HepG2 (cell line): ENCODE measurements around the gene ZNF511. TPM values are rescaled to one million over a fixed set of nuclear protein-coding genes. Genes with fewer than 3 reads are reported as not detected.
A peak's percentile ranks its signal among the peaks of the same experiment; 100 is the strongest.

Experiments used
- AKAP8 ChIP-seq: sonication (generic); formaldehyde crosslinking; IDR thresholded peaks from 2 replicates; pipeline ENCODE4 v1.5.1; 2020; ENCODE audit warnings: mild to moderate bottlenecking, missing genetic modification reagents
- CHD2 ChIP-seq: IDR thresholded peaks from 2 replicates; pipeline ENCODE4 v1.6.1; 2011; ENCODE audit warnings: low read depth, low read length, improper control_type of control experiment
- FOXC1 ChIP-seq: sonication (generic); formaldehyde crosslinking; IDR thresholded peaks from 2 replicates; pipeline ENCODE4 v1.8.0; 2022; ENCODE audit warnings: mild to moderate bottlenecking, missing genetic modification reagents, borderline replicate concordance
- KDM2A ChIP-seq: sonication (generic); formaldehyde crosslinking; IDR thresholded peaks from 2 replicates; pipeline ENCODE4 v1.4.0; 2020; ENCODE audit warnings: low read depth, missing genetic modification reagents, borderline replicate concordance
- KDM4B ChIP-seq: sonication (generic); formaldehyde crosslinking; IDR thresholded peaks from 2 replicates; pipeline ENCODE4 v1.4.0; 2020; ENCODE audit warnings: missing genetic modification reagents
- MAFF ChIP-seq: IDR thresholded peaks from 2 replicates; pipeline ENCODE4 v1.6.1; 2011; ENCODE audit warnings: low read depth, low read length, improper control_type of control experiment
- MAX ChIP-seq: IDR thresholded peaks from 2 replicates; pipeline ENCODE4 v1.6.1; 2012; ENCODE audit warnings: inconsistent platforms
- NFRKB ChIP-seq: fragments of 450-650 bp; IDR thresholded peaks from 2 replicates; pipeline ENCODE4 v1.6.1; 2017
- POLR2A ChIP-seq, 2 experiments: IDR thresholded peaks; 2 replicates each; pipeline ENCODE4 v1.6.1; 2011; ENCODE audit warnings: low read depth in 2 of 2, low read length in 2 of 2, mild to moderate bottlenecking in 1 of 2, moderate library complexity in 1 of 2; ENCODE audit not compliant: insufficient read depth in 1 of 2
- RBM22 ChIP-seq: fragments of 200-400 bp; formaldehyde crosslinking; optimal IDR thresholded peaks from 2 replicates; pipeline ENCODE3; 2017; ENCODE audit warnings: mild to moderate bottlenecking, low read length, moderate library complexity
- REPIN1 ChIP-seq: sonication (generic); formaldehyde crosslinking; IDR thresholded peaks from 2 replicates; pipeline ENCODE4 v1.8.0; 2022; ENCODE audit warnings: missing genetic modification reagents, low read depth, mild to moderate bottlenecking, borderline replicate concordance
- SMC3 ChIP-seq: IDR thresholded peaks from 2 replicates; pipeline ENCODE4 v1.6.1; 2011; ENCODE audit warnings: low read length, improper control_type of control experiment
- SRSF4 ChIP-seq: fragments of 200-400 bp; formaldehyde crosslinking; IDR thresholded peaks from one replicate; pipeline ENCODE4 v1.6.1; 2018; ENCODE audit warnings: mild to moderate bottlenecking, low read depth, low read length, moderate library complexity; ENCODE audit not compliant: poor library complexity, severe bottlenecking
- TARDBP ChIP-seq: sonication (generic); formaldehyde crosslinking; IDR thresholded peaks from 2 replicates; pipeline ENCODE4 v1.8.0; 2022; ENCODE audit warnings: mild to moderate bottlenecking, missing genetic modification reagents
- THAP9 ChIP-seq: sonication (generic); formaldehyde crosslinking; IDR thresholded peaks from 2 replicates; pipeline ENCODE4; 2020; ENCODE audit warnings: missing genetic modification reagents, mild to moderate bottlenecking, borderline replicate concordance
- ZBTB26 ChIP-seq: IDR thresholded peaks from 2 replicates; pipeline ENCODE4 v1.6.1; 2016; ENCODE audit warnings: missing compliant biosample characterization, missing genetic modification reagents, borderline replicate concordance
- ZBTB33 ChIP-seq: sonication (generic); formaldehyde crosslinking; IDR thresholded peaks from 2 replicates; pipeline ENCODE4 v1.4.0; 2020; ENCODE audit warnings: missing genetic modification reagents
- ZNF574 ChIP-seq: sonication (generic); formaldehyde crosslinking; IDR thresholded peaks from 2 replicates; pipeline ENCODE4 v1.4.0; 2020; ENCODE audit warnings: missing genetic modification reagents
- ZNF766 ChIP-seq: sonication (generic); formaldehyde crosslinking; IDR thresholded peaks from 2 replicates; pipeline ENCODE4 v1.5.0; 2020; ENCODE audit warnings: missing genetic modification reagents, borderline replicate concordance
- ZNF883 ChIP-seq: sonication (generic); formaldehyde crosslinking; IDR thresholded peaks from 2 replicates; pipeline ENCODE4 v1.5.1; 2020; ENCODE audit warnings: mild to moderate bottlenecking, missing genetic modification reagents; ENCODE audit errors: not compliant biosample characterization
- polyA plus RNA-seq, 8 experiments: library from polyadenylated mRNA; depleted of rRNA in 3 of 8; stranded (reverse) in 7 of 8; unstranded in 1 of 8; fragments of >200 nt; fragmentation: Illumina TruSeq in 4 of 8; extraction: Trizol in 4 of 8; gene quantifications; 2 replicates each; pipeline versions ENCODE4 v1.2.1 to v1.2.3, GENCODE V29; 2011 to 2016; ENCODE audit warnings: low read depth in 4 of 8, missing spikeins in 1 of 8, mixed read lengths in 1 of 8; ENCODE audit not compliant: insufficient read depth in 1 of 8
- total RNA-seq, 5 experiments: library from RNA; depleted of rRNA; stranded (reverse); fragments of >200 nt; fragmentation: Illumina TruSeq; extraction: Trizol; gene quantifications; 2 replicates each; pipeline ENCODE4 v1.2.3, GENCODE V29; 2016; ENCODE audit warnings: low read depth in 1 of 5

Gene ZNF511
- total and polyA plus RNA-seq, 2 of the 13 experiments (the other 11 are each of a cell fraction or from before 2014, with no cell fraction given): 35.6 to 66.4 TPM

GRCh38 chr10:133353202-133353959, 44.7 kb downstream of the ZNF511 start (continued):
- TF ChIP-seq ZNF574 (CRISPR knock-in tag) (0 out of 2 replicates have a peak, but pooled peaks have one; percentile 1), NFRKB (no peak), ZNF883 (CRISPR knock-in tag) (peak; percentile 39), POLR2A (IDR thresholded peaks at IDR 0.05; ENCODE audit: insufficient read depth in 1 of 2, low read depth in 2 of 2, low read length in 2 of 2) (peak in 1 of 2 experiments; percentile 36; a peak in 1 of 4 replicates), SMC3 (no peak), CHD2 (0 out of 2 replicates have a peak, but pooled peaks have one; percentile 15), KDM2A (CRISPR knock-in tag) (peak; percentile 62), SRSF4 (peak; percentile 66), ZBTB26 (CRISPR knock-in tag) (no peak), MAX (0 out of 2 replicates have a peak, but pooled peaks have one; percentile 21), ZNF766 (0 out of 2 replicates have a peak, but pooled peaks have one; percentile 30), MAFF (no peak), KDM4B (no peak), REPIN1 (CRISPR knock-in tag) (no peak), AKAP8 (CRISPR knock-in tag) (peak; percentile 96), ZBTB33 (0 out of 2 replicates have a peak, but pooled peaks have one; percentile 11), TARDBP (no peak), RBM22 (peak; percentile 26), FOXC1 (CRISPR knock-in tag) (no peak), THAP9 (CRISPR knock-in tag) (0 out of 2 replicates have a peak, but pooled peaks have one; percentile 17)
